Skeletal muscle satellite cell (primary cell): ENCODE measurements around the gene AURKB.
"Not testable (repeated sequence)": the region's sequence is repeated elsewhere in the genome, so short reads cannot be mapped to it uniquely, and the experiment has no call there.

ENCODE experiments used
- H3K27me3 ChIP-seq: 2 replicates; pipeline ENCODE4 v1.7.0; 2013; ENCODE audit warnings: low read length; ENCODE audit not compliant: control insufficient read depth, insufficient read depth
- H3K36me3 ChIP-seq: 2 replicates; pipeline ENCODE4 v1.7.0; 2013; ENCODE audit warnings: mild to moderate bottlenecking, control low read depth, low read length; ENCODE audit not compliant: insufficient read depth
- H3K4me1 ChIP-seq: 2 replicates; pipeline ENCODE4 v1.7.0; 2013; ENCODE audit warnings: low read length; ENCODE audit not compliant: control insufficient read depth, insufficient read depth
- H3K4me2 ChIP-seq: 2 replicates; pipeline ENCODE4 v1.7.0; 2013; ENCODE audit warnings: mild to moderate bottlenecking, low read length
- H3K4me3 ChIP-seq: 2 replicates; pipeline ENCODE4 v1.7.0; 2013; ENCODE audit warnings: low read length
- H3K9ac ChIP-seq: 2 replicates; pipeline ENCODE4 v1.7.0; 2013; ENCODE audit warnings: mild to moderate bottlenecking, low read depth, low read length, moderate library complexity
- H3K9me3 ChIP-seq: replicated peaks from 2 replicates; pipeline ENCODE4 v1.7.0; 2013; ENCODE audit warnings: mild to moderate bottlenecking, control low read depth, low read length

AURKB gene

GRCh38 chr17:8185582-8186445 lies 24.6 kb downstream of the AURKB start:
- peak overlapping the region; percentile 80 for H3K9ac ChIP-seq
- no peaks in the 10 kb centered on the region for H3K27me3 ChIP-seq
- peak overlapping the region; percentile 93 for H3K4me3 ChIP-seq
- H3K9me3 ChIP-seq = no peaks in the 10 kb centered on the region
- peaks cover 21% of the 10 kb centered on the region for H3K4me1 ChIP-seq
- H3K36me3 ChIP-seq = no peaks in the 10 kb centered on the region
- H3K4me2 ChIP-seq = peak overlapping the region; percentile 97

GRCh38 chr17:8176998-8177731 lies 33.2 kb downstream of the AURKB start:
- Histone ChIP-seq H3K4me3 (peak overlapping the region; percentile 76), H3K27me3 (no peaks in the 10 kb centered on the region), H3K9me3 (no peaks in the 10 kb centered on the region), H3K9ac (peak overlapping the region; percentile 85), H3K4me1 (peaks cover 23% of the 10 kb centered on the region), H3K36me3 (no peaks in the 10 kb centered on the region), H3K4me2 (peak overlapping the region; percentile 86)

GRCh38 chr17:8176197-8176940 lies 34.0 kb downstream of the AURKB start, which contains the start of gene TMEM107:
Gene TMEM107 (minus strand): TSS chr17:8176380. CDS start chr17:8176286, 94 bp downstream.
- Histone ChIP-seq H3K4me3 (peak within 1 kb of the TSS; percentile 76), H3K36me3 (no peaks in the 10 kb centered on the region)

GRCh38 chr17:8175795-8176196 lies 34.6 kb downstream of the AURKB start:
- Histone ChIP-seq H3K9me3 (no peaks in the 10 kb centered on the region), H3K36me3 (no peaks in the 10 kb centered on the region), H3K4me3 (peak overlapping the region; percentile 76), H3K4me1 (peaks cover 23% of the 10 kb centered on the region), H3K9ac (peak overlapping the region; percentile 85), H3K27me3 (no peaks in the 10 kb centered on the region), H3K4me2 (peak overlapping the region; percentile 86)

More at GRCh38 chr17:8176197-8176940, 34.0 kb downstream of the AURKB start, which contains the start of gene TMEM107:
- peak within 1 kb of the TSS; percentile 85 for H3K9ac ChIP-seq
- peaks cover 23% of the 10 kb centered on the region for H3K4me1 ChIP-seq
- H3K9me3 ChIP-seq = no peaks in the 10 kb centered on the region
- H3K4me2 ChIP-seq = peak within 1 kb of the TSS; percentile 86
- no peaks in the 10 kb centered on the region for H3K27me3 ChIP-seq

GRCh38 chr17:8173871-8174322 lies 36.5 kb downstream of the AURKB start:
- Histone ChIP-seq H3K9me3 (no peaks in the 10 kb centered on the region), H3K4me1 (peaks cover 23% of the 10 kb centered on the region), H3K9ac (peak overlapping the region; percentile 82), H3K36me3 (no peaks in the 10 kb centered on the region), H3K4me3 (peak overlapping the region; percentile 58), H3K27me3 (no peaks in the 10 kb centered on the region), H3K4me2 (peak overlapping the region; percentile 81)

- peaks cover 23% of the 10 kb centered on the region for H3K4me1 ChIP-seq
- no peaks in the 10 kb centered on the region for H3K27me3 ChIP-seq
- H3K9ac ChIP-seq = peak overlapping the region; percentile 82
- H3K9me3 ChIP-seq = no peaks in the 10 kb centered on the region
- H3K4me3 ChIP-seq = peak overlapping the region; percentile 58
- H3K36me3 ChIP-seq = no peaks in the 10 kb centered on the region
- H3K4me2 ChIP-seq = peak overlapping the region; percentile 81
Observed at GRCh38 chr17:8173056-8173870, 37.1 kb downstream of the AURKB start.

- not testable (repeated sequence) for H3K9me3 ChIP-seq, H3K36me3 ChIP-seq, H3K27me3 ChIP-seq, H3K4me3 ChIP-seq, H3K9ac ChIP-seq, H3K4me2 ChIP-seq
- peaks cover 16% of the 10 kb centered on the region for H3K4me1 ChIP-seq
Observed at GRCh38 chr17:8170186-8170585, 40.2 kb downstream of the AURKB start.

- Histone ChIP-seq H3K9ac (no peak overlapping the region), H3K4me3 (no peak overlapping the region), H3K4me2 (no peak overlapping the region), H3K4me1 (peaks cover 26% of the 10 kb centered on the region), H3K9me3 (no peaks in the 10 kb centered on the region), H3K36me3 (no peaks in the 10 kb centered on the region), H3K27me3 (no peaks in the 10 kb centered on the region)
Observed at GRCh38 chr17:8167526-8167925, 42.8 kb downstream of the AURKB start.

- Histone ChIP-seq H3K4me3 (no peak overlapping the region), H3K4me1 (peaks cover 29% of the 10 kb centered on the region), H3K27me3 (no peaks in the 10 kb centered on the region)
Observed at GRCh38 chr17:8166731-8167130, 43.6 kb downstream of the AURKB start.

GRCh38 chr17:8164815-8165131 lies 45.6 kb downstream of the AURKB start:
- Histone ChIP-seq H3K9ac (peak overlapping the region; percentile 100), H3K36me3 (peaks cover 11% of the 10 kb centered on the region), H3K27me3 (no peaks in the 10 kb centered on the region), H3K9me3 (no peaks in the 10 kb centered on the region), H3K4me3 (peak overlapping the region; percentile 10), H3K4me1 (peaks cover 41% of the 10 kb centered on the region), H3K4me2 (peak overlapping the region; percentile 67)

More at GRCh38 chr17:8166731-8167130, 43.6 kb downstream of the AURKB start:
- Histone ChIP-seq H3K9me3 (no peaks in the 10 kb centered on the region), H3K9ac (no peak overlapping the region), H3K4me2 (no peak overlapping the region), H3K36me3 (no peaks in the 10 kb centered on the region)
